GM20431 (cell line): ENCODE measurements around the gene NLRP1.
"Not testable (repeated sequence)": the region's sequence is repeated elsewhere in the genome, so short reads cannot be mapped to it uniquely, and the experiment has no call there.

Experiments
- in situ Hi-C: fragments of 300-500 bp; cut with MseI, MboI; formaldehyde crosslinking; loops from one replicate; pipeline ENCODE4 v1.15.0; 2020; ENCODE audit warnings: low sequenced_read_pairs; ENCODE audit not compliant: unreplicated experiment

Gene NLRP1

DNA sequence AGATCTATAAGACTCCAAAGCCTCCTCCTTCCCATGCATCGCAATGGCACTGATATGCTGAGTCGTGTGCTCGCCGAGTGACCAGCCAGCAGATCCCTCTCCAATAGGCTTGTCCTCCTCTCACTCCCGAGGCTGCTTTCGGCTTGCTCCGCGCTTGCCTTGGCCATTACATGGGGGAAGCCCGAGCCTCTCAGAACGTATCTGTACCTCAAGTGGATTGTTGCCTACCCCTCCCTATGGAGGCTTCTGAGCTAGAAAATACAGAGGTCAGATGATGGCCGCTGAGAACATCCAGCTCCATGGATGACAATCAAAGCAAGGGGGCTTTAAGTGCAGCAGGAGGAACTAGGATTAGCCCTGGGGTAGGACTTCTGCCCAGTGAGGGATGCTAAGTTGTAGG, 7.7 kb upstream of the NLRP1 start:
- in situ Hi-C loops, result loop anchor here (10.0 kb wide), 1 partner anchor 823 kb away; no protein-coding TSS in a partner anchor

DNA sequence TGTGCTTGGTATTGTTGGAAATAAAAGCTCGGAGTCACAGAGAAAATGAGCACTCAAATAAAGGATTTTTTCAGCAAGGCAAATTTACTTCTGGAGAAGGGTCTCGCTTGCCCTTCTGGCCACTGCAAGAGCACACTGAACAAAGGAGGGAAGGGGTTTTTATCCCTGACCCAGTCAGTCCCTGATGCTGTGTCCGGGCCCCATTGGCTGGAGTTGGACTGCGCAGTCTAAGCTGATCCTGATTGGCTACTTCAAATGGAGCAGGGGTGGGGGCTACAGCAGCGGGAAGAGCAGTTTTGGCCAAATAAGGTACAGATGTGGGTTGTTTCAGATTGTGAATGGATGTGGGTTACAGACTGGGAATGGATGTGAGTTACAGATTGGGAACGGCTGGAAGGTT, 4.3 kb upstream of the NLRP1 start:
- in situ Hi-C loops, result loop anchor here (10.0 kb wide), 2 partner anchors 126 to 846 kb away; partner anchors contain the start of gene AIPL1

DNA sequence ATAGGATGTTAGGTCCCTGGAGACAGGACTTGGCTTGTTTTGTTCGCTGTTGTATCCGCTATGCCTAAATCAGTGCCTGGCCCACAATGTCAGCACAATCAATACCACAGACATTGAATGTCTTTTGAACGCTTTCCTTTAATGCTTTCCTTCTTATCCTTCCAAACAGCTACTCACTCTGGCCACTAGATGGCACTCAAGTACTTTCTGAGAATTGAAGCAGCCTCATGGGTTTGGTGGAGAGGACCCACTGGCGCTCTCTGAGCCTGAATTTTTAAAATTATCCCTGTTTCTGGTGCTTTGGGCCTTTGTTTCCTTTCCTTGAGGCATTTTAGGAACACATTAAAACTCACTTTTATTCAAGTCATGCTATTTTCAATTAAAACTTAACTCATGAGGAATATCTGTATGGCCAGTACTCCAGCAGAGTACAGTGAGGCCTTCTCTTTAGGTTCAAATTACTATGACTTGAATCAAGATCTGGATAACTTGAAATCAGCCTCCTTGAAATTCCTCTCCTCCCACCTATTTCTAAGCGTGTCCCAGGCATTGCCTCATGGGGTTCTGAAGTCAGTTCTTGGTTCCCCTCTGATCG, 3.2 kb upstream of the NLRP1 start:
- in situ Hi-C loops, result loop anchor here (10.0 kb wide), 2 partner anchors 127 to 847 kb away; partner anchors contain the start of gene AIPL1

DNA sequence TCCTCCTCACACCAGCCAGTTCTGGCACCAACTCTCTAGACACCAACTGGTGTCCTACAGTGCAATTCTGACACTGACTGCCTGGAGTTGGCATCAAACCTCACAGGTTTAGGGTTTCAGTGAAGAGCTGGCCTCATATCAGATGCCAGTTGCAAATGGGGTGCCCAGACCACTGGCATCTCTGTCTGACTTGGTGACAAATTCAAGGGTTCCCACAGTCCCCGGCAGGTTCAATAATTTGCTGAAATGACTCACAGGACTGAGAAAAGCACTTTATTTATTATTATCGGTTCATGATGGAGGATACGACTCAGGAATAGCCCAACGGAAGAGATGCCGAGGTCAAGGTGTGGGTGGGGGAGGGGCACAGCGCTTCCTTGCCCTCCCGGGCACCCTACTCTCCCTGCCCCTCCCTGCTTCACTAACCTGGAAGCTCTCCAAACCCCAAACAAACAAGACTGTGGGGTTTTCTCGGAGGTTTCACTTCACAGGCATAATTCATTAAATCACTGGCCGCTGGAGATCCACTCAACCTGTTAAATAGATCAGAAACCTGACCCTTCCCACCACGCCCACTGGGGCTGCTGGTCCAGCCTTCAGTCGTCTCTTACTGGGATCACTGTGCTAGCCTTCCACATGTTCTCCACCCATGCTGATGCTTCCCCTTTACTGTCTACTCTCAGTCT, 1.7 kb upstream of the NLRP1 start:
- in situ Hi-C loops, result loop anchor here (10.0 kb wide), 2 partner anchors 129 to 849 kb away; partner anchors contain the start of gene AIPL1

DNA sequence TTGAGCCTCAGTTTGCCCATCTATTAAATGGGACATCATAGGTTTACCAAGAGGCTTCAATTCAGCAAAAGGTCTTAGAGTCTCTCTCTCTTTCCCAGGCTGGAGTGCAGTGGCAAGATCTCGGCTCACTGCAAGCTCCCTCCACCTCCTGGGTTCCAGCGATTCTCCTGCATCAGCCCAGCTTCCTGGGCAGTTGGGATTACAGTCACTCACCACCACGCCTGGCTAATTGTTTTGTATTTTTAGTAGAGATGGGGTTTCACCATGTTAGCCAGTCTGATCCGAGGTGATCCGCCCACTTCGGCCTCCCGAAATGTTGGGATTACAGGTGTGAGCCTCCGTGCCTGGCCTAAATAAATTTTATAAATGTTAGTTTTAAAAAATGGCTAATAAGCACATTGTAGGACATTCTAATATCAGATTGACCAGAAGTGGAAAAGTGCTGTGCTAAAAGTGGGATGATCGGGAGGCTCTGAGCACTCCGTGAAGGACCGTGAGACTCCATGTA, 1.0 kb upstream of the NLRP1 start:
- in situ Hi-C loops, result loop anchor here (10.0 kb wide), 2 partner anchors 129 to 849 kb away; partner anchors contain the start of gene AIPL1

DNA sequence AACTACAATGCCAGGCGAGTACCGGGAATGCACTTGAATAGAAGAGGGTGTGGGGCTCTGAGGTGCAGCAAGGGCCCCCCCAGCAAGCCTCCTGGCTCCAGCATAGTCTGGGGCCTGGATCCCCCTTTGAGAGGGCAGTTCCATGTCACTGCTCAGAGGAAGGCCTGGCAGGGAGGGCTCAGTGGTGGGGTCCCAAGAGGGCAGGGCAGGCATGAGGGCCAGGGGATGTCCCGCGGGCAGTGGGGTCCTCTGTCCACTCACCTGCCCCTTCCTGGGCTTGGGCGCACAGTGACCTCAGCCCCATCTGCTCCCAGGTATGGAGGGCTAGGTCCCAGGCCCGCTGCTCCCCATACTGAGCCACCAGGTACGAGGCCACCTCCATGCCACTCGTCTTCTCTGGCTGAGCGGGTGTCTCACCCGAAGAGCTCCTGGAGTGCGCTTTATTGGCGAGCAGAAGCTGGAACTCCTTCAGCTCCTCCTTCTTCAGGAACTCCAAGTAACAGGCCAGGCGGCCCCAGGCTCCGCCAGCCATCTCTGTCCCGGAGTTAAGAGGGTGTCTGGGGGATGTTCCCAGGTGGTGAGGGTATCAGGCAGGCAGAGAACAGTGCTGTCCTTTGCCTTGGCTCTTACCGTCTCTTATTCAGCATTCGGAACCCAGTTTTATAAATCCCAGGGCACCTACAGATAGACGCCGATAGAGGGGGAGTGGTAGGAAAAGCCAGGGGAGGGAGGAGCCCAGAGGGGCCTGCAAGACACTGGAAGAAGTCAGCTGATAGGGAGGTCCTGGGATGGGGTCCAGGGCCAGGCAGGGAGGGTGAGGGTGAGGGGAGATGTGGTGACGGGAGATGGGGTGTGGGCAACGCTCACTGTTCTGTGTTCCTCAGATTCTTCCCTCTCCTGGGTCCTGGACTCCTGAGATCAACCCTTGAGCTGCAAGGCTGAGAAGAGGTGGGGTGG, 605 bp downstream of the NLRP1 start:
- in situ Hi-C loops, result loop anchor here (10.0 kb wide), 2 partner anchors 131 to 851 kb away; partner anchors contain the start of gene AIPL1

DNA sequence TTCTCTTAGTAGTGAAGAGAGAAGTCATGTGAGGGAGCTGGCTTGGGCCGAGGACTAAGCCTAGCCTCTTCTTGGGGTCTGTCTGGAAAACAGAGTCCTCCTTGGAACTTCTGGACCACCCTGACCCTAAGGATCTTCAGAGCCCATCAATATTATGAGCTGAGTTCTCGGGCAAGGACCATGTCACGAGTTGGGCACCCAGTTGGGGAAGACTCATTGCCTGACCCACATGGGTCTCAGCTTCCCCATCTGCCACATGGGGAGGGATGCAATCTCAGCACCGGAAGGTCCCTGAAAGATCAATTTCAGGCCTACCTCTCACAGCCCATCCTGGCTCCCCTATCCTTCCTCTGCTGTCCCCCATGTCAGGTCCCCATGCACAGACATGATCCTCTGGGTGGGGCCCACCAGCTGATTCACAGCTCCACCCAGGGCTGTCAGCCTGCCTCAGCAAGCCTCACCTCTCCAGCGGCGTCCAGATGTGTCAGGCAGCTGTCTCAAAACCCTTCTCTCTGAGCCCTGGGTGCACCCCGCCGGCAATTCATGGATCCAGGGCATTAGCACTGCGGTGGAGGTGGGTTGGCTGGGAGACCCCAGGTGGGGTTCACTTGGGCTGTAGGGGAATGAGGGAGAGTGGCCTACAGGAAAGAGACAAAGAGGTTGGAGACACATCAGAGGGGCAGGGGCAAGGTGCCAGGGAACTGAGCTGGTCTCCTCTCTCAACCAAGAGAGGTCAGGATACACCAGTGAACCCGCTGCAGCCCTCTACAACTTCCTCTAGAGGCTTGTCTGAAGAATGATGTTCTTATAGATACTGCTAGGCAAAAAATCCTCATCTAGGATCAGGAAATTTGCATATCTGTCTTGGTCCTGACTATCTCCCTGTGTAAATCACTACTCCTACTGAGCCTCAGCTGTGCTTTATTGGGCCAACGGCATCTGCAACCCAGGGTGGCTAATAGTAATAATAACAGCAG, 1.8 kb downstream of the NLRP1 start:
- in situ Hi-C loops, result loop anchor here (10.0 kb wide), 2 partner anchors 132 to 852 kb away; partner anchors contain the start of gene AIPL1

DNA sequence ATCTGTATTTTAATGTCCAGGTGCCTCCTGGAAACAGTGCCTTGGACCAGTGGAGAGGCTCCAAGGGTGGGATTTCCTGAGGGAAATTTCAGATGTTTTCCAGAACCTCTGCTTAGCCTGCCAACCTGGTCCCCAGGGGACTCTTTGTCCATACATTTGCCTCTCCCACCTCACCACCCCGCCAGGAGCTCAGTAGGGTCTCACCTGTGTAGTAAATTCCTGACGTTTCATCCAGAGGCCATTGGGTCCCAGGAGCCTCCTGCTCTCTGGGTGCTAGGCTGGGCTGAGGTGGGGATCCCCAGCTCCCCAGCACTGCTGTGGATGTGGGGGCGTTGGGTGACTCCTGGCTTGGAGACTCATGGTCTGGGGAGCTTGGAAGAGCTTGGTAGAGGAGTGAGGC, 2.7 kb downstream of the NLRP1 start:
- in situ Hi-C loops, result loop anchor here (10.0 kb wide), 2 partner anchors 133 to 853 kb away; partner anchors contain the start of gene AIPL1

DNA sequence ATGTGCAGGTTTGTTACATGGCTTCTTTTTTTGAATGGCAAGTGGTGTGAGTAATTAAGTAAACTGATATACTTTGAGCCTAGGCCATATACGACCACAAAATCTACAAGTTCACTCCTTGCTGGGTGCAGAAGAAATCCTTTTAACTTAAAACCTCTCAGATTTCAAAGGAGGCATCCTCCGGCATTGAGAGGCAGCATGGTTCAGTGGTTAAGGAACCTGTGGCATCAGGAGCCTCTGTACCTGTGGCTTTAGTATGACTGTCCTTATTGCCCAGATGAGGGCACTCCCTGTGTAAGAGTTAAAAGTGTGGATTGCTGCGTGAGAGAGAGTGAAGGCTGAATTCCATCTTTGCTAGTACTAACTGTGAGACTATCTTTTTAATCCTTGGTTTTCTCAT, 3.3 kb downstream of the NLRP1 start:
- in situ Hi-C loops, result loop anchor here (10.0 kb wide), 2 partner anchors 134 to 854 kb away; partner anchors contain the start of gene AIPL1

DNA sequence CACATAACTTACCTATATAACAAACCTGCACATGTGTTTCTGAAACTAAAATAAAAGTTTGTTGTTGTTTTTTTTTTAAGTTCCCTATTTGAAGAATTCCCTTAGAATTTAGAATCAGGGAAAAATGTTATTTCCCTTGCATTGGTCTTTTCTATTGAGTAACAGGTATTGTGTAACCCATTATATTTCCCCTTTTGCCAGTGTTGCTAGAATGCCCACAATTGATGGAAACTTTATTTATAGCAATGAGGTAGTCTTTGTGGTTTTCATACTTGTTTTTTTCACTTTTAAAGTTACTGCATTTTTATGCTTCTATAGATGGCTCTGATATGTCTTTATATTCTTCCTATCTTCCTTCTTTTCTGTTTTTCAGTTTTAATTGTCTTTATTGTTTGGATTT, 3.9 kb downstream of the NLRP1 start:
- in situ Hi-C loops, result loop anchor here (10.0 kb wide), 2 partner anchors 134 to 854 kb away; partner anchors contain the start of gene AIPL1

DNA sequence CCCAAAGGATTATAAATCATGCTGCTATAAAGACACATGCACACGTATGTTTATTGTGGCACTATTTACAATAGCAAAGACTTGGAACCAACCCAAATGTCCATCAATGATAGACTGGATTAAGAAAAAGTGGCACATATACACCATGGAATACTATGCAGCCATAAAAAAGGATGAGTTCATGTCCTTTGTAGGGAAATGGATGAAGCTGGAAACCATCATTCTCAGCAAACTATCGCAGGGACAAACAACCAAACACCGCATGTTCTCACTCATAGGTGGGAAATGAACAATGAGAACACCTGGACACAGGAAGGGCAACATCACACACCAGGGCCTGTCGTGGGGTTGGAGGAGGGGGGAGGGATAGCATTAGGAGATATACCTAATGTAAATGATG, 5.5 kb downstream of the NLRP1 start:
- in situ Hi-C loops, result not testable (repeated sequence)

DNA sequence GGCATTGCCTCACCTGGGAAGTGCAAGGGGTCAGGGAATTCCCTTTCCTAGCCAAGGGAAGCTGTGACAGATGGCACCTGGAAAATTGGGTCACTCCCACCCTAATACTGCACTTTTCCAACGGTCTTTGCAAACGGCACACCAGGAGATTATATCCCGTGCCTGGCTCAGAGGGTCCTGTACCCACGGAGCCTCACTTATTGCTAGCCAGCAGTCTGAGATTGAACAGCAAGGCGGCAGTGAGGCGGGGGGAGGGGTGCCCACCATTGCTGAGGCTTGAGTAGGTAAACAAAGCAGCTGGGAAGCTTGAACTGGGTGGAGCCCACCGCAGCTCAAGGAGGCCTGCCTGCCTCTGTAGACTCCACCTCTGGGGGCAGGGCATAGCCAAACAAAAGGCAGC, 11.3 kb downstream of the NLRP1 start:
- in situ Hi-C loops, result not testable (repeated sequence)

DNA sequence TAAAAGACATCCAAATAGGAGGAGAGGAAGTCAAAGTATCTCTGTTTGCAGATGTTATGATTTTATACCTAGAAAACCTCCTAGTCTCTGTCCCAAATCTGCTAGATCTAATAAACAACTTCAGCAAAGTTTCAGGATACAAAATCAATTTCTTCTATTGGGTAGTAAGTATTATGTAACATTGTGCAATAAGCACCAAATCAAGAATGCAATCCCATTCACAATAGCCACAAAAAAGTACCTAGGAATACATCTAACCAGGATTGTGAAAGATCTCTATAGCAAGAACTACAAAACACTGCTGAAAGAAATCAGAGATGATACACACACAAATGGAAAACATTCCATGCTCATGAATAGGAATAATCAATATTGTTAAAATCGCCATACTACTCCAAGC, 13.0 kb downstream of the NLRP1 start:
- in situ Hi-C loops, result no loop called here

DNA sequence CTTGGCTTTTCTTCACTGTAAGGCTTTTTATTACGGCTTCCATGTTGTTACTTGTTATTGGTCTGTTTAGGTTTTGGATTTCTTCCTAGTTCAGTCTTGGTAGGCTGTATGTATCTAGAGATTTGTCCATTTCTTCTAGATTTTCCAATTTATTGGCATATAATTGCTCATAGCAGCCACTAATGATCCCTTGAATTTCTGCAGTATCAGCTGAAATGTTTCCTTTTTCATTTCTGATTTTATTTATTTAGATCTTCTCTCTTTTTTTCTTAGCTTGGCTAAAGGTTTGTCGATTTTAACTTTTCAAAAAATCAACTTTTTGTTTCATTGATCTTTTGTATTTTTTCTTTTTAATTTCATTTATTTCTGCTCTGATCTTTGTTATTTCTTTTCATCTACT, 18.5 kb downstream of the NLRP1 start:
- in situ Hi-C loops, result no loop called here

DNA sequence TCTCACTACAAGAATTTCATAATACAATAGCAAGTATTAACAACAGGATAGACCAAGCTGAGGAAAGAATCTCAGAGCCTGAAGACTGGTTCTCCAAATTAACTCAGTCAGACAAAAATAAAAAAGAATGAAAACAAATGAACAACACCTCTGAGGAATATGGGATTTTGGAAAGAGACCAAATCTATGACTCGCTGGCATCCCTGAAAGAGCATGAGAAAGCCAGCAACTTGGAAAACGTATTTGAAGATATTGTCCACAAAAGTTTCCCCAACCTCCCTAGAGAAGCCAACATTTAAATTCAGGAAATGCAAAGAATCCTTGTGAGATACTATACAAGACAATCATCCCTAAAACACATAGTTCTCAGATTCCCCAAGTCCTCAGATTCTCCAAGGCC, 20.9 kb downstream of the NLRP1 start:
- in situ Hi-C loops, result no loop called here

DNA sequence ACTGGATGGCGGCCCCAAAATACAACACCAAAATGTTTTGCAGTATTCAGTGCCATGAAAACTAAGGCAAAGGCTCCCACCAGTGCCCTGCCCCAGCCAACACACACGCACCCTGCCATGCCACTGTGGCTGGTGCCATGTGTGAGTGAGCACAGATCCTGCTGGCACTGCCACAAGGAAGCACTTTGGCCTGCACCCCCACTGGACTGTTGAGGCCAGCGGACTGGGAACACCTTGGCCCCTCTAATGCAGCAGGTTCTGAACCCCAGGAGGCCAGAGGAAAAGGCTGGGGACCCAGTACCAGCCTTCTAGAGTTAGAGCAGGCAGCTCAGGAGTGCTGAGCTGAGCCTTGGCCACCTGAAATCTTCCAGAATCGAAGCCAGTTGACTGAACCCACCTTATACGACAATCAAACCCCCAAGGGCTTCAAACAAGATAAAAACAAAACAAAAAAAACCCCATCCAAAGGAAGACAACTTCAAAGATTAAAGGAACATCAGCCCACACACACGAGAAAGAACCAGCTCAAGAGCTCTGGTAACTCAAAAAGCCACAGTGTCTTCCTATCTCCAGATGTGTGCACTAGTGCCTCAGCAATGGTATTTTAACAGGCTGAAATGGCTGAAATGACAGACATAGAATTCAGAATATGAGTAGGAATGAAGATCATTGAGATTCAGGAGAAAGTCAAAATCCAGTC, 21.5 kb downstream of the NLRP1 start:
- in situ Hi-C loops, result no loop called here

DNA sequence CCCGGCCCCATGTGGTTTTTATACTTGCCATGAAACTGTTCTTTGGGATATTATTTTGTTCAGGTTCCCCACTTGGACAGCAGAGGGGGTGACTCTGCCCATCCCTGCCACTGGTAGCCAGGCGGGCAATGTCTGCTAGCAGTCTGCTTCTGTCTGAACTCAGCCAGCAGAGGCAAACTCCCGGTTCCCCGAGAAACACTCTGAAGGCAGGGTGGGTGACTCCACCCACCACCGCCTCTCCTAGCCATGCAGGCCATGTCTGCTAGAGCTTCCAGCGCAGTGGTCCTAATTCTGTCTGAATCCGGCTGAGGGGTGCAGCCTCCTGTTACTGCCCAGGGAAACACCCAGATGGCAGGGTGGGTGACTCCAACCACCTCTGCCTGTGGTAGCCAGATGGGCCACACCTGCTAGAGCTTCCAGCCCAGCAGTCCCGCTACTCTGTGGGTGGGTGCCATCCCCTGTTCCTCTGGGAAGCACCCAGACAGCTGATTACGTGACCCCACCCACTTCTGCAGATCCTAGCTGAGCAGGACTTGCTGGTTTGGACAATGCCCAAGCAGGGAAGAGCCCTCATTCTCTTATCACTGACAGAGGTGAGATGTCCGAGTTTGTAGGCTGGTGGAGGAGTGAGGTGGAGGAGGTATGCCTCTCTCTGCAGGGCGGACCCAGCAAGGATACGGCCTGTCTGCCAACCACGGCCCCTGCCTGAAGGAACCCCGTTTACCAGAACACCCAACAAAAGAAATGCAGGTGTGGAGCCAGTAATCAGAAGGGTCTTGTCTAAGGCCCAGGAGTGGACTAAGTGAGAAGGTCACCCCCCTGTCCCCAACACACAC, 22.4 kb downstream of the NLRP1 start:
- in situ Hi-C loops, result no loop called here
